Lung (tissue), 12 donors: ENCODE measurements around the gene KNCN. TPM values are rescaled to one million over a fixed set of nuclear protein-coding genes. Genes with fewer than 3 reads are reported as not detected.

Source experiments
- ATAC-seq: fragments of 200-7000 bp; cut with Tn5 transposase; one replicate; pipeline ENCODE4 v1.9.1; 2020; ENCODE audit warnings: moderate number of reproducible peaks; ENCODE audit not compliant: insufficient read depth, low FRiP score
- DNase-seq, 3 donors: peaks; one replicate each; pipeline ENCODE4 v3.0.0-alpha.2; 2013 to 2017
- H3K27ac ChIP-seq, 2 donors: one replicate each; pipeline ENCODE4 v1.5.1; 2013; ENCODE audit warnings: mild to moderate bottlenecking in 2 of 2, moderate library complexity in 2 of 2, control low read depth in 1 of 2, inconsistent platforms in 1 of 2, low read depth in 1 of 2, low read length in 1 of 2
- H3K27me3 ChIP-seq, 3 donors: one replicate each; pipeline ENCODE4 v1.5.1; 2013; ENCODE audit warnings: low read length in 2 of 3; ENCODE audit not compliant: control insufficient read depth in 3 of 3, insufficient read depth in 3 of 3
- H3K36me3 ChIP-seq, 4 donors: one replicate each; pipeline ENCODE4 v1.5.1; 2013; ENCODE audit warnings: low read length in 4 of 4, mild to moderate bottlenecking in 1 of 4, moderate library complexity in 1 of 4; ENCODE audit not compliant: control insufficient read depth in 4 of 4, insufficient read depth in 4 of 4
- H3K4me1 ChIP-seq, 5 donors: one replicate each; pipeline ENCODE4 v1.5.1; 2013; ENCODE audit warnings: low read length in 5 of 5, mild to moderate bottlenecking in 2 of 5, moderate library complexity in 1 of 5; ENCODE audit not compliant: control insufficient read depth in 5 of 5, insufficient read depth in 5 of 5
- H3K4me3 ChIP-seq: one replicate; pipeline ENCODE4 v1.5.1; 2013; ENCODE audit warnings: mild to moderate bottlenecking, control low read depth, moderate library complexity
- H3K9ac ChIP-seq, 2 donors: one replicate each; pipeline ENCODE4 v1.5.1; 2013; ENCODE audit warnings: low read length in 2 of 2, control low read depth in 1 of 2; ENCODE audit not compliant: insufficient read depth in 1 of 2
- H3K9me3 ChIP-seq, 4 donors: one replicate each; pipeline ENCODE4 v1.5.1; 2013; ENCODE audit warnings: low read length in 3 of 4, mild to moderate bottlenecking in 1 of 4, moderate library complexity in 1 of 4; ENCODE audit not compliant: control insufficient read depth in 4 of 4, insufficient read depth in 3 of 4
- CTCF ChIP-seq: IDR thresholded peaks from 2 replicates; pipeline ENCODE4 v1.5.1; 2012; ENCODE audit warnings: mild to moderate bottlenecking; ENCODE audit errors: control extremely low read depth, extremely low read depth
- WGBS, 2 donors: extraction: QIAGEN DNeasy Blood & Tissue Kit; methylation state at CpG; one replicate each; pipeline ENCODE4 v1.1.7; 2013; 5-methylcytosine and 5-hydroxymethylcytosine counted together
- polyA plus RNA-seq, 2 donors: library from polyadenylated mRNA; stranded (reverse); fragments of 200-250 nt; gene quantifications; one replicate each; pipeline ENCODE4 v1.2.1, GENCODE V29; 2013
- total RNA-seq, 2 donors: library from RNA; depleted of rRNA in 1 of 2; stranded (reverse); fragments of >200 nt in 1 of 2; gene quantifications; one replicate each; pipeline ENCODE4 v1.2.1, GENCODE V29; 2014 to 2021
- donor health status: control.
- donor health status: control.
- donor health status: Bipolar disorder and iron deficiency.
- donor health status: healthy.
- donor health status: DM: yes; HTN: yes; CAD: no.

The KNCN gene
- total and polyA plus RNA-seq, 4 donors = 0.01 to 0.09 TPM; not detected in 2

- WGBS, 2 donors = 95 to 99% methylated on average over 6 of the region's 6 CpGs
- Histone ChIP-seq H3K9ac (no peak overlapping the region), H3K27ac (no peak overlapping the region), H3K9me3 (no peaks in the 10 kb centered on the region), H3K36me3 (peaks cover 3 to 21% (median 5%) of the 10 kb centered on the region in 4 donors), H3K27me3 (no peaks in the 10 kb centered on the region), H3K4me1 (peaks cover 0 to 12% (median 0%) of the 10 kb centered on the region in 5 donors), H3K4me3 (no peak overlapping the region)
- ATAC-seq (no peak), DNase-seq (no peak)
- no peak for TF ChIP-seq CTCF
Measured at GRCh38 chr1:46571691-46572225, 20.3 kb upstream of the KNCN start.

GRCh38 chr1:46569884-46570725, 18.7 kb upstream of the KNCN start:
- DNase-seq = peak; percentile 41 to 83 (median 66)
- WGBS, 2 donors = 75 to 79% methylated on average over 14 of the region's 14 CpGs
- no peak overlapping the region for H3K9ac ChIP-seq
- TF ChIP-seq CTCF = no peak
- H3K4me3 ChIP-seq = no peak overlapping the region
- ATAC-seq = no peak
- H3K27ac ChIP-seq = no peak overlapping the region
- no peaks in the 10 kb centered on the region for H3K27me3 ChIP-seq
- H3K4me1 ChIP-seq = peaks cover 0 to 12% (median 0%) of the 10 kb centered on the region in 5 donors
- H3K9me3 ChIP-seq = no peaks in the 10 kb centered on the region
- peaks cover 6 to 17% (median 12%) of the 10 kb centered on the region in 4 donors for H3K36me3 ChIP-seq

GRCh38 chr1:46569116-46569515, 17.7 kb upstream of the KNCN start:
- Histone ChIP-seq H3K27me3 (no peaks in the 10 kb centered on the region), H3K4me3 (no peak overlapping the region), H3K27ac (no peak overlapping the region), H3K9me3 (no peaks in the 10 kb centered on the region), H3K4me1 (peaks cover 0 to 12% (median 0%) of the 10 kb centered on the region in 5 donors), H3K9ac (no peak overlapping the region), H3K36me3 (peaks cover 5 to 26% (median 13%) of the 10 kb centered on the region in 4 donors)
- WGBS, 2 donors = 82 to 86% methylated on average over 4 of the region's 4 CpGs
- DNase-seq (no peak), ATAC-seq (no peak)
- TF ChIP-seq CTCF = no peak
